ENCODE measurements around the gene HMBS.

GRCh38 chr11:119084663-119085436, at the start of gene HMBS:
- TF ChIP-seq POLR2A (IDR thresholded peaks at IDR 0.05) (peak; percentile 45 to 82 (median 69)), CTCF (IDR thresholded peaks at IDR 0.05) (no peak)

All from body of pancreas (tissue), 4 donors.